CD4-positive, alpha-beta T cell treated with Interleukin-17A for 1 hour (primary cell): Measurements from ENCODE around the gene CASTOR1.
"Not testable (repeated sequence)": the region's sequence is repeated elsewhere in the genome, so short reads cannot be mapped to it uniquely, and the experiment has no call there.

ENCODE experiments used
- DNase-seq: peaks from one replicate; pipeline ENCODE4 v3.0.0-alpha.2; 2020

The CASTOR1 gene

GRCh38 chr22:30289141-30289979 lies at the start of gene CASTOR1:
TSS of gene CASTOR1 (minus strand) at chr22:30289505. CDS start at chr22:30289497, 8 bp downstream.
- DNase-seq: peak; percentile 90

- no peak for DNase-seq
These were observed 49.5 kb upstream of the CASTOR1 start for GRCh38 chr22:30338802-30339201.

GRCh38 chr22:30338341-30338740 lies 49.0 kb upstream of the CASTOR1 start:
- not testable (repeated sequence) for DNase-seq

GRCh38 chr22:30337461-30337778 lies 48.1 kb upstream of the CASTOR1 start:
- DNase-seq: no peak

- no peak for DNase-seq
These were observed 47.6 kb upstream of the CASTOR1 start for GRCh38 chr22:30336752-30337460.

GRCh38 chr22:30335236-30335635 lies 45.9 kb upstream of the CASTOR1 start:
- no peak for DNase-seq

- DNase-seq: no peak
These were observed 45.3 kb upstream of the CASTOR1 start for GRCh38 chr22:30334646-30335045.

GRCh38 chr22:30333707-30334087 lies 44.4 kb upstream of the CASTOR1 start:
- DNase-seq: no peak

GRCh38 chr22:30332994-30333706 lies 43.8 kb upstream of the CASTOR1 start:
- no peak for DNase-seq

GRCh38 chr22:30332551-30332950 lies 43.2 kb upstream of the CASTOR1 start:
- no peak for DNase-seq

GRCh38 chr22:30328466-30329049 lies 39.3 kb upstream of the CASTOR1 start:
- DNase-seq: no peak

- no peak for DNase-seq
These were observed 38.6 kb upstream of the CASTOR1 start for GRCh38 chr22:30327864-30328345.

GRCh38 chr22:30326706-30327362 lies 37.5 kb upstream of the CASTOR1 start, which contains the start of gene TBC1D10A:
TSS of gene TBC1D10A (minus strand) at chr22:30326941. CDS start at chr22:30326881, 60 bp downstream.
- DNase-seq: peak; percentile 95

GRCh38 chr22:30326255-30326705 lies 37.0 kb upstream of the CASTOR1 start:
- DNase-seq: peak; percentile 27

GRCh38 chr22:30325724-30326254 lies 36.5 kb upstream of the CASTOR1 start:
- DNase-seq: no peak

GRCh38 chr22:30325065-30325720 lies 35.9 kb upstream of the CASTOR1 start:
- no peak for DNase-seq

- DNase-seq: peak; percentile 56
These were observed 34.9 kb upstream of the CASTOR1 start for GRCh38 chr22:30324014-30324730.

GRCh38 chr22:30323246-30323645 lies 33.9 kb upstream of the CASTOR1 start:
- DNase-seq: no peak

GRCh38 chr22:30321461-30321860 lies 32.2 kb upstream of the CASTOR1 start:
- DNase-seq: no peak

GRCh38 chr22:30320021-30320556 lies 30.8 kb upstream of the CASTOR1 start:
- no peak for DNase-seq
